ENCODE results near the gene HNRNPA2B1.

DNA sequence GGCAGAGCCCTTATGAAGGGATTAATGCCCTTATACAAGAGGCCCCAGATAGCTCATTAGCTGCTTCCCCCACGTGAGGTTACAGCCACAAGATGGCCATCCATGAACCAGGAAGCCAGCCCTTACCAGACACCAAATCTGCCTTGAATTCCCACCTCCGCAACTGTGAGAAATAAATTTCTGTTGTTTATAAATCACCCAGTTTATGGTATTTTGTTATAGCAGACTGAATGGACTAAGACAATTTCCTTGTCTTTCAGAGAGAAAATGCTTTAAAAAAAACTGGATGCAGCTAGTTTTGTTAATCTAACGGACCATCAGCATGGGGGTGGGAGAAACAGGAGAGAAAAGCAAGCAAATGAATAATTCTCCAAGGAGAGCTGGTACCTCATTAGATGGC is 37.5 kb upstream of the HNRNPA2B1 start:
- TF ChIP-seq POLR2A (IDR thresholded peaks at IDR 0.05) (no peak), POLR2AphosphoS5 (IDR thresholded peaks at IDR 0.05) (no peak)
- TF ChIP-seq, protein P1, sequence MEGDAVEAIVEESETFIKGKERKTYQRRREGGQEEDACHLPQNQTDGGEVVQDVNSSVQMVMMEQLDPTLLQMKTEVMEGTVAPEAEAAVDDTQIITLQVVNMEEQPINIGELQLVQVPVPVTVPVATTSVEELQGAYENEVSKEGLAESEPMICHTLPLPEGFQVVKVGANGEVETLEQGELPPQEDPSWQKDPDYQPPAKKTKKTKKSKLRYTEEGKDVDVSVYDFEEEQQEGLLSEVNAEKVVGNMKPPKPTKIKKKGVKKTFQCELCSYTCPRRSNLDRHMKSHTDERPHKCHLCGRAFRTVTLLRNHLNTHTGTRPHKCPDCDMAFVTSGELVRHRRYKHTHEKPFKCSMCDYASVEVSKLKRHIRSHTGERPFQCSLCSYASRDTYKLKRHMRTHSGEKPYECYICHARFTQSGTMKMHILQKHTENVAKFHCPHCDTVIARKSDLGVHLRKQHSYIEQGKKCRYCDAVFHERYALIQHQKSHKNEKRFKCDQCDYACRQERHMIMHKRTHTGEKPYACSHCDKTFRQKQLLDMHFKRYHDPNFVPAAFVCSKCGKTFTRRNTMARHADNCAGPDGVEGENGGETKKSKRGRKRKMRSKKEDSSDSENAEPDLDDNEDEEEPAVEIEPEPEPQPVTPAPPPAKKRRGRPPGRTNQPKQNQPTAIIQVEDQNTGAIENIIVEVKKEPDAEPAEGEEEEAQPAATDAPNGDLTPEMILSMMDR (IDR thresholded peaks at IDR 0.05) = no peak

Data from prostate gland (tissue), 2 donors.